ENCODE measurements around the gene CDH22. TPM values are rescaled to one million over a fixed set of nuclear protein-coding genes. Genes with fewer than 3 reads are reported as not detected.
A peak's percentile ranks its signal among the peaks of the same experiment; 100 is the strongest.

The CDH22 gene
- total and polyA plus RNA-seq, 9 of the 15 experiments (the other 6 are each of a cell fraction or from before 2014, with no cell fraction given), result 0.07 to 0.08 TPM; not detected in 7

GRCh38 chr20:46279103-46279502, 29.2 kb downstream of the CDH22 start (continued):
- TF ChIP-seq MYC (IDR thresholded peaks at IDR 0.05; ENCODE audit: low read depth, low read length) (0 out of 2 replicates have a peak, but pooled peaks have one; percentile 30), MYC (CRISPR knock-in tag; IDR thresholded peaks at IDR 0.05; ENCODE audit: borderline replicate concordance, low read depth) (no peak), GABPB2 (CRISPR knock-in tag; conservative IDR thresholded peaks at IDR 0.05) (no peak), ZNF561 (CRISPR knock-in tag; conservative IDR thresholded peaks at IDR 0.05) (no peak)

- in situ Hi-C loops (cut with MboI), result no loop called here
- Histone ChIP-seq H3K36me3 (ENCODE audit: control insufficient read depth, insufficient read depth, low read length) (no peaks in the 10 kb centered on the region), H2AFZ (ENCODE audit: low read depth, low read length) (no peak overlapping the region), H3K79me2 (ENCODE audit: control insufficient read depth, insufficient read depth, low read length) (no peaks in the 10 kb centered on the region), H3K4me3 (no peak overlapping the region), H3K4me1 (replicated peaks in 1 of 2; ENCODE audit: control insufficient read depth in 2 of 2, insufficient read depth in 2 of 2, low read length in 2 of 2) (peaks cover 3 to 12% of the 10 kb centered on the region in 2 experiments; a peak in 4 of 5 replicates), H3K27me3 (ENCODE audit: control insufficient read depth in 2 of 2, insufficient read depth in 2 of 2, low read length in 2 of 2) (peaks cover 11 to 26% of the 10 kb centered on the region in 2 experiments; a peak in 4 of 5 replicates), H3K9ac (ENCODE audit: insufficient read depth in 1 of 2, low read depth in 2 of 2, low read length in 2 of 2) (no peak overlapping the region), H3K9me1 (ENCODE audit: control insufficient read depth, insufficient read depth, low read length) (no peaks in the 10 kb centered on the region), H3K27ac (ENCODE audit: extremely low read depth, low read depth, low read length) (no peak overlapping the region), H3K4me2 (ENCODE audit: insufficient read depth, low read length) (no peak overlapping the region), H4K20me1 (replicated peaks; ENCODE audit: control insufficient read depth, insufficient read depth, low read length) (no peaks in the 10 kb centered on the region), H3K9me3 (replicated peaks; ENCODE audit: control insufficient read depth, insufficient read depth, low read depth, low read length) (no peaks in the 10 kb centered on the region)
- POLR2A ChIA-PET, result interaction anchor here (0.8 kb wide), 1 partner anchor 10 kb away, joined by 3 read pairs; no protein-coding TSS in a partner anchor
- peak; percentile 19; the same call in 1 of the 2 replicates for TF ChIP-seq ARID1B (IDR thresholded peaks at IDR 0.05)
- TF ChIP-seq CBFA2T2 (conservative IDR thresholded peaks at IDR 0.05), result peak; percentile 37; the same call in 1 of the 2 replicates
- peak; percentile 35 for TF ChIP-seq VEZF1 (CRISPR knock-in tag; IDR thresholded peaks at IDR 0.05)
- TF ChIP-seq MED1 (CRISPR knock-in tag; IDR thresholded peaks at IDR 0.05; ENCODE audit: borderline replicate concordance), result no peak
- TF ChIP-seq ATF4 (CRISPR knock-in tag; IDR thresholded peaks at IDR 0.05), result no peak
- no peak for TF ChIP-seq MAFG (tag; conservative IDR thresholded peaks at IDR 0.05)
- TF ChIP-seq FOXK1 (CRISPR knock-in tag; IDR thresholded peaks at IDR 0.05; ENCODE audit: borderline replicate concordance), result no peak
- TF ChIP-seq CBFA2T3 (IDR thresholded peaks at IDR 0.05), result peak; percentile 61
- TF ChIP-seq EGR1 (conservative IDR thresholded peaks at IDR 0.05), result peak; percentile 71
- DNase-seq (ENCODE audit: extremely low read depth in 1 of 4, low spot score in 3 of 4) (peak; percentile 61 to 78 (median 70)), FAIRE-seq (no peak), ATAC-seq (peak; percentile 65)
- CTCF ChIA-PET (ENCODE audit: low intra/inter-chr PET ratio), result no interaction called here
- no TSS peak for BruUV-seq (replicated peaks)
- intact Hi-C loops (cut with micrococcal nuclease), result no loop called here
- WGBS (ENCODE audit: insufficient coverage, low coverage, missing lambda C conversion rate), result 2% methylated on average over 5 of the region's 8 CpGs
These were observed 30.7 kb downstream of the CDH22 start for GRCh38 chr20:46277602-46278001.
